Measurements from ENCODE around the gene ATXN1. TPM values are rescaled to one million over a fixed set of nuclear protein-coding genes. Genes with fewer than 3 reads are reported as not detected.

The ATXN1 gene
- total and polyA plus RNA-seq, 2 of the 13 experiments (the other 11 are each of a cell fraction or from before 2014, with no cell fraction given) = 20.7 to 39.5 TPM

DNA sequence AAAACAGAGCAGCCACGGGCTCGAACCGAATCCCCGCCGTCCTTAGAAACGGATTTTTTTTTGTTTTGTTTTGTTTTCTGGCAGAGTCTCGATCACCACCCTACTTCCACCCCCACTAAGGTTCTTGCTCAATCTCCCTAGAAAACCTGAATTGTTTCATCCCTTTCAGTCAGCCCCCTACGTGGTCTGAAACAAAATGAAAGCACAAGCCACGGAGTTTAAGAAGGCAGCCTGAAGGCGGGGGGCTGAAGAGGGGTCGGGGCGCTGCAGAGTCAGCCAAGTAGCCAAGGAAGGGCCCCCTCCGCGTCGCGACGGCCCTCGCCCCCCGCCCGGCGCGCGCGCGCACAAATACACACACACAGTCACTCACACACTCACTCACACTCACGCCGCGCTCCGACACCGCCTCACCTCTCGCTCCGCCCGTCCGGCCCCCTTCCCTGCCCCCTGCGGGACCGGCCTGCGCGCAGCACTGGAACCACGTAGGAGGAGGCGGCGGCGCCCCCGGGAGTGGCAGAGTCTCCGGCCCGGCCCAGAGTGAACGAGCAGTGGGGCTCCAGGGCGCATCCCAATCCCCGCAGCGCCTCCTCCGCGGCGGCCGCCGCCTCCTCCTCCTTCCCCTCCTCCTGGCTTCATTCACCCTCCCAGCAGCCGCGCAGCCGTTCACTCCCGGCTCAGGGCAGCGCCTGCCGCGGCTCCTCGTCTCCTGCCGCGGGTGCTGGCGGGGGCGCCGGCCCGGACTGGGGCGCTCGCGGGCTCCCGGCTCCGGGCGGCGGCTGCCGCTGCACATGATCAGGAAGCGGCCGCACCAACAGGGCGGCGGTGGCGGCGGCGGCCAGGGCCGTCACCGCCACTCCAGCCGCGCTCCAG, 1.4 kb downstream of the ATXN1 start (continued):
- TF ChIP-seq SRSF4 (IDR thresholded peaks at IDR 0.05; ENCODE audit: low read depth, low read length, poor library complexity, severe bottlenecking) (peak; percentile 84), IKZF1 (IDR thresholded peaks at IDR 0.05) (no peak), KDM5A (IDR thresholded peaks at IDR 0.05; ENCODE audit: borderline replicate concordance, low read length) (peak; percentile 61; the same call in 1 of the 2 replicates), SOX5 (CRISPR knock-in tag; IDR thresholded peaks at IDR 0.05; ENCODE audit: borderline replicate concordance) (peak; percentile 56; the same call in 1 of the 2 replicates), ZNF788 (CRISPR knock-in tag; IDR thresholded peaks at IDR 0.05; ENCODE audit: borderline replicate concordance) (peak; percentile 90; the same call in 1 of the 2 replicates), RXRA (CRISPR knock-in tag; IDR thresholded peaks at IDR 0.05) (peak; percentile 78), ZNF12 (CRISPR knock-in tag; IDR thresholded peaks at IDR 0.05) (peak; percentile 61; the same call in 1 of the 2 replicates), TCF7 (IDR thresholded peaks at IDR 0.05; ENCODE audit: low read depth) (no peak), ZNF326 (CRISPR knock-in tag; IDR thresholded peaks at IDR 0.05; ENCODE audit: borderline replicate concordance) (0 out of 2 replicates have a peak, but pooled peaks have one; percentile 43), ZNF543 (CRISPR knock-in tag; IDR thresholded peaks at IDR 0.05) (no peak), ELF3 (CRISPR knock-in tag; IDR thresholded peaks at IDR 0.05) (peak; percentile 53; the same call in 1 of the 2 replicates), PHF8 (CRISPR knock-in tag; IDR thresholded peaks at IDR 0.05) (peak; percentile 77), ZNF251 (CRISPR knock-in tag; IDR thresholded peaks at IDR 0.05) (no peak), PHF21A (CRISPR knock-in tag; IDR thresholded peaks at IDR 0.05) (peak; percentile 80)
- TF ChIP-seq, protein P1, sequence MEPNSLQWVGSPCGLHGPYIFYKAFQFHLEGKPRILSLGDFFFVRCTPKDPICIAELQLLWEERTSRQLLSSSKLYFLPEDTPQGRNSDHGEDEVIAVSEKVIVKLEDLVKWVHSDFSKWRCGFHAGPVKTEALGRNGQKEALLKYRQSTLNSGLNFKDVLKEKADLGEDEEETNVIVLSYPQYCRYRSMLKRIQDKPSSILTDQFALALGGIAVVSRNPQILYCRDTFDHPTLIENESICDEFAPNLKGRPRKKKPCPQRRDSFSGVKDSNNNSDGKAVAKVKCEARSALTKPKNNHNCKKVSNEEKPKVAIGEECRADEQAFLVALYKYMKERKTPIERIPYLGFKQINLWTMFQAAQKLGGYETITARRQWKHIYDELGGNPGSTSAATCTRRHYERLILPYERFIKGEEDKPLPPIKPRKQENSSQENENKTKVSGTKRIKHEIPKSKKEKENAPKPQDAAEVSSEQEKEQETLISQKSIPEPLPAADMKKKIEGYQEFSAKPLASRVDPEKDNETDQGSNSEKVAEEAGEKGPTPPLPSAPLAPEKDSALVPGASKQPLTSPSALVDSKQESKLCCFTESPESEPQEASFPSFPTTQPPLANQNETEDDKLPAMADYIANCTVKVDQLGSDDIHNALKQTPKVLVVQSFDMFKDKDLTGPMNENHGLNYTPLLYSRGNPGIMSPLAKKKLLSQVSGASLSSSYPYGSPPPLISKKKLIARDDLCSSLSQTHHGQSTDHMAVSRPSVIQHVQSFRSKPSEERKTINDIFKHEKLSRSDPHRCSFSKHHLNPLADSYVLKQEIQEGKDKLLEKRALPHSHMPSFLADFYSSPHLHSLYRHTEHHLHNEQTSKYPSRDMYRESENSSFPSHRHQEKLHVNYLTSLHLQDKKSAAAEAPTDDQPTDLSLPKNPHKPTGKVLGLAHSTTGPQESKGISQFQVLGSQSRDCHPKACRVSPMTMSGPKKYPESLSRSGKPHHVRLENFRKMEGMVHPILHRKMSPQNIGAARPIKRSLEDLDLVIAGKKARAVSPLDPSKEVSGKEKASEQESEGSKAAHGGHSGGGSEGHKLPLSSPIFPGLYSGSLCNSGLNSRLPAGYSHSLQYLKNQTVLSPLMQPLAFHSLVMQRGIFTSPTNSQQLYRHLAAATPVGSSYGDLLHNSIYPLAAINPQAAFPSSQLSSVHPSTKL (CRISPR knock-in tag; IDR thresholded peaks at IDR 0.05) = peak; percentile 86
- TF ChIP-seq, protein P2, sequence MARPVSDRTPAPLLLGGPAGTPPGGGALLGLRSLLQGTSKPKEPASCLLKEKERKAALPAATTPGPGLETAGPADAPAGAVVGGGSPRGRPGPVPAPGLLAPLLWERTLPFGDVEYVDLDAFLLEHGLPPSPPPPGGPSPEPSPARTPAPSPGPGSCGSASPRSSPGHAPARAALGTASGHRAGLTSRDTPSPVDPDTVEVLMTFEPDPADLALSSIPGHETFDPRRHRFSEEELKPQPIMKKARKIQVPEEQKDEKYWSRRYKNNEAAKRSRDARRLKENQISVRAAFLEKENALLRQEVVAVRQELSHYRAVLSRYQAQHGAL (CRISPR knock-in tag; IDR thresholded peaks at IDR 0.05; ENCODE audit: not compliant biosample characterization) = no peak
- TF ChIP-seq, protein P3, sequence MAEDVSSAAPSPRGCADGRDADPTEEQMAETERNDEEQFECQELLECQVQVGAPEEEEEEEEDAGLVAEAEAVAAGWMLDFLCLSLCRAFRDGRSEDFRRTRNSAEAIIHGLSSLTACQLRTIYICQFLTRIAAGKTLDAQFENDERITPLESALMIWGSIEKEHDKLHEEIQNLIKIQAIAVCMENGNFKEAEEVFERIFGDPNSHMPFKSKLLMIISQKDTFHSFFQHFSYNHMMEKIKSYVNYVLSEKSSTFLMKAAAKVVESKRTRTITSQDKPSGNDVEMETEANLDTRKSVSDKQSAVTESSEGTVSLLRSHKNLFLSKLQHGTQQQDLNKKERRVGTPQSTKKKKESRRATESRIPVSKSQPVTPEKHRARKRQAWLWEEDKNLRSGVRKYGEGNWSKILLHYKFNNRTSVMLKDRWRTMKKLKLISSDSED (CRISPR knock-in tag; IDR thresholded peaks at IDR 0.05) = no peak
- TF ChIP-seq, protein P4, sequence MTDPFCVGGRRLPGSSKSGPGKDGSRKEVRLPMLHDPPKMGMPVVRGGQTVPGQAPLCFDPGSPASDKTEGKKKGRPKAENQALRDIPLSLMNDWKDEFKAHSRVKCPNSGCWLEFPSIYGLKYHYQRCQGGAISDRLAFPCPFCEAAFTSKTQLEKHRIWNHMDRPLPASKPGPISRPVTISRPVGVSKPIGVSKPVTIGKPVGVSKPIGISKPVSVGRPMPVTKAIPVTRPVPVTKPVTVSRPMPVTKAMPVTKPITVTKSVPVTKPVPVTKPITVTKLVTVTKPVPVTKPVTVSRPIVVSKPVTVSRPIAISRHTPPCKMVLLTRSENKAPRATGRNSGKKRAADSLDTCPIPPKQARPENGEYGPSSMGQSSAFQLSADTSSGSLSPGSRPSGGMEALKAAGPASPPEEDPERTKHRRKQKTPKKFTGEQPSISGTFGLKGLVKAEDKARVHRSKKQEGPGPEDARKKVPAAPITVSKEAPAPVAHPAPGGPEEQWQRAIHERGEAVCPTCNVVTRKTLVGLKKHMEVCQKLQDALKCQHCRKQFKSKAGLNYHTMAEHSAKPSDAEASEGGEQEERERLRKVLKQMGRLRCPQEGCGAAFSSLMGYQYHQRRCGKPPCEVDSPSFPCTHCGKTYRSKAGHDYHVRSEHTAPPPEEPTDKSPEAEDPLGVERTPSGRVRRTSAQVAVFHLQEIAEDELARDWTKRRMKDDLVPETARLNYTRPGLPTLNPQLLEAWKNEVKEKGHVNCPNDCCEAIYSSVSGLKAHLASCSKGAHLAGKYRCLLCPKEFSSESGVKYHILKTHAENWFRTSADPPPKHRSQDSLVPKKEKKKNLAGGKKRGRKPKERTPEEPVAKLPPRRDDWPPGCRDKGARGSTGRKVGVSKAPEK (CRISPR knock-in tag; IDR thresholded peaks at IDR 0.05; ENCODE audit: borderline replicate concordance) = peak; percentile 95
- TF ChIP-seq, protein P5, sequence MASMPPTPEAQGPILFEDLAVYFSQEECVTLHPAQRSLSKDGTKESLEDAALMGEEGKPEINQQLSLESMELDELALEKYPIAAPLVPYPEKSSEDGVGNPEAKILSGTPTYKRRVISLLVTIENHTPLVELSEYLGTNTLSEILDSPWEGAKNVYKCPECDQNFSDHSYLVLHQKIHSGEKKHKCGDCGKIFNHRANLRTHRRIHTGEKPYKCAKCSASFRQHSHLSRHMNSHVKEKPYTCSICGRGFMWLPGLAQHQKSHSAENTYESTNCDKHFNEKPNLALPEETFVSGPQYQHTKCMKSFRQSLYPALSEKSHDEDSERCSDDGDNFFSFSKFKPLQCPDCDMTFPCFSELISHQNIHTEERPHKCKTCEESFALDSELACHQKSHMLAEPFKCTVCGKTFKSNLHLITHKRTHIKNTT (CRISPR knock-in tag; IDR thresholded peaks at IDR 0.05) = no peak
